ENCODE data around the gene USP31. TPM values are rescaled to one million over a fixed set of nuclear protein-coding genes. Genes with fewer than 3 reads are reported as not detected.

Gene USP31
- total RNA-seq, 1 experiment from 2014 or later = 16.1 TPM

DNA sequence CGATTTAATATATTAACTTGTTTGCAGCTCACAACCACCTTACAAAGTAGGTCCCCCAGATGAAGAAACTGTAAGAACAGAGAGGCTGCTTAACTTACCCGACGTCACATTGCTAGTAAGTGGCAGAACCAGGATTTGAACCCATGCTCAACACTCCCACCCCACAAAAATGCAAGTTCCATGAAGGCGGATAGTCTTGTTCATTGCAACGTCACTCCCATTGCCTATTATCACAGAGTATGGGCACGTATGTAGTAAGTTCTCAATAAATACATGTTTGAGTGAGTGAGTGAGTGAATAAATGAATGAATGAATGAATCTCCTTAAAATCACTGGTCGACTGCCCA, 1.1 kb downstream of the USP31 start:
- peaks cover 40 to 51% of the 10 kb centered on the region in 2 experiments for H3K4me1 Mint-ChIP-seq
- Histone ChIP-seq H2AK5ac (ENCODE audit: insufficient read length, low read length) (no peak overlapping the region), H3K9ac (ENCODE audit: extremely low read depth, insufficient read length, low read length) (peak overlapping the region; percentile 62), H3K4me2 (ENCODE audit: insufficient read depth, insufficient read length, low read length) (peak overlapping the region; percentile 93), H3K79me1 (ENCODE audit: insufficient read depth, low read depth, low read length, poor library complexity, severe bottlenecking) (no peaks in the 10 kb centered on the region), H2BK15ac (ENCODE audit: low read depth, low read length) (no peak overlapping the region), H3K27me3 (ENCODE audit: insufficient read depth, low read length) (no peaks in the 10 kb centered on the region), H4K20me1 (ENCODE audit: control insufficient read depth, insufficient read depth, insufficient read length) (no peaks in the 10 kb centered on the region), H3K23ac (ENCODE audit: insufficient read length, low read depth, low read length) (no peak overlapping the region), H3K56ac (ENCODE audit: insufficient read length, low read depth, low read length) (no peak overlapping the region), H4K5ac (ENCODE audit: insufficient read length, low read depth, low read length) (no peak overlapping the region), H3K4me1 (ENCODE audit: insufficient read depth, low read length) (peaks cover 9% of the 10 kb centered on the region; the same call in 1 of the 2 replicates), H4K91ac (ENCODE audit: insufficient read length, low read depth, low read length) (no peak overlapping the region), H3K14ac (ENCODE audit: insufficient read depth, low read length) (no peak overlapping the region), H3K23me2 (ENCODE audit: insufficient read length, low read depth, low read length, poor library complexity, severe bottlenecking) (peaks cover 6% of the 10 kb centered on the region), H2BK5ac (ENCODE audit: insufficient read length, low read length) (no peak overlapping the region), H3K18ac (ENCODE audit: insufficient read length, low read depth, low read length) (no peak overlapping the region), H4K8ac (replicated peaks; ENCODE audit: insufficient read length, low read depth, low read length) (no peak overlapping the region), H2AFZ (ENCODE audit: low read length) (no peak overlapping the region), H3K4ac (ENCODE audit: low read depth, low read length) (no peak overlapping the region), H3K27ac (ENCODE audit: insufficient read length, low read depth, low read length) (no peak overlapping the region), H3K79me2 (ENCODE audit: insufficient read depth, low read length) (peaks cover 12% of the 10 kb centered on the region; the same call in 1 of the 2 replicates), H3T11ph (ENCODE audit: low read length) (no peak overlapping the region), H3K9me3 (ENCODE audit: control insufficient read depth, low read depth, low read length) (no peaks in the 10 kb centered on the region), H2BK120ac (ENCODE audit: low read depth, low read length, poor library complexity, severe bottlenecking) (no peak overlapping the region), H2BK12ac (ENCODE audit: insufficient read length, low read depth, low read length) (no peak overlapping the region), H2BK20ac (ENCODE audit: low read depth, low read length, poor library complexity, severe bottlenecking) (no peak overlapping the region)
- no CpG with 5 or more reads among the region's 7 CpGs for WGBS (ENCODE audit: extremely low coverage, insufficient read length, low lambda C conversion rate)
- peaks cover 22% of the 10 kb centered on the region for H3K27me3 Mint-ChIP-seq (ENCODE audit: low read depth)
- TF ChIP-seq, protein P1, sequence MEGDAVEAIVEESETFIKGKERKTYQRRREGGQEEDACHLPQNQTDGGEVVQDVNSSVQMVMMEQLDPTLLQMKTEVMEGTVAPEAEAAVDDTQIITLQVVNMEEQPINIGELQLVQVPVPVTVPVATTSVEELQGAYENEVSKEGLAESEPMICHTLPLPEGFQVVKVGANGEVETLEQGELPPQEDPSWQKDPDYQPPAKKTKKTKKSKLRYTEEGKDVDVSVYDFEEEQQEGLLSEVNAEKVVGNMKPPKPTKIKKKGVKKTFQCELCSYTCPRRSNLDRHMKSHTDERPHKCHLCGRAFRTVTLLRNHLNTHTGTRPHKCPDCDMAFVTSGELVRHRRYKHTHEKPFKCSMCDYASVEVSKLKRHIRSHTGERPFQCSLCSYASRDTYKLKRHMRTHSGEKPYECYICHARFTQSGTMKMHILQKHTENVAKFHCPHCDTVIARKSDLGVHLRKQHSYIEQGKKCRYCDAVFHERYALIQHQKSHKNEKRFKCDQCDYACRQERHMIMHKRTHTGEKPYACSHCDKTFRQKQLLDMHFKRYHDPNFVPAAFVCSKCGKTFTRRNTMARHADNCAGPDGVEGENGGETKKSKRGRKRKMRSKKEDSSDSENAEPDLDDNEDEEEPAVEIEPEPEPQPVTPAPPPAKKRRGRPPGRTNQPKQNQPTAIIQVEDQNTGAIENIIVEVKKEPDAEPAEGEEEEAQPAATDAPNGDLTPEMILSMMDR (conservative IDR thresholded peaks at IDR 0.05) = no peak
- no peak for DNase-seq
- H3K27ac Mint-ChIP-seq = peak overlapping the region in 1 of 3 experiments; percentile 88; a peak in 2 of 7 replicates
- peak overlapping the region; percentile 86 to 95 for H3K4me3 Mint-ChIP-seq
- H3K36me3 Mint-ChIP-seq (ENCODE audit: insufficient read depth in 1 of 3, low read depth in 3 of 3) = peaks cover 0 to 2% (median 0%) of the 10 kb centered on the region in 3 experiments; a peak in 2 of 7 replicates
- no peaks in the 10 kb centered on the region for H3K9me3 Mint-ChIP-seq

Data from H9 (cell line).